Activated CD8-positive, alpha-beta memory T cell treated with anti-CD3 and anti-CD28 coated beads, Interleukin-2, amount 50 U/mL, for 24 hours (primary cell): Measurements from ENCODE around the gene TMEM209.
A peak's percentile ranks its signal among the peaks of the same experiment; 100 is the strongest.
"Not testable (repeated sequence)": the region's sequence is repeated elsewhere in the genome, so short reads cannot be mapped to it uniquely, and the experiment has no call there.

Source experiments
- DNase-seq: peaks from one replicate; pipeline ENCODE4 v3.0.0-alpha.2; 2020; ENCODE audit errors: extremely low read depth

The TMEM209 gene

GRCh38 chr7:130205084-130205947 is at the start of gene TMEM209:
TSS of gene TMEM209 (minus strand) at chr7:130205406. CDS start at chr7:130205375, 31 bp downstream.
- peak; percentile 88 for DNase-seq

- no peak for DNase-seq
Observed at GRCh38 chr7:130254555-130254954, 49.3 kb upstream of the TMEM209 start.

- DNase-seq, result not testable (repeated sequence)
Observed at GRCh38 chr7:130249626-130250025, 44.4 kb upstream of the TMEM209 start.

- not testable (repeated sequence) for DNase-seq
Observed at GRCh38 chr7:130248842-130249241, 43.6 kb upstream of the TMEM209 start.

DNA sequence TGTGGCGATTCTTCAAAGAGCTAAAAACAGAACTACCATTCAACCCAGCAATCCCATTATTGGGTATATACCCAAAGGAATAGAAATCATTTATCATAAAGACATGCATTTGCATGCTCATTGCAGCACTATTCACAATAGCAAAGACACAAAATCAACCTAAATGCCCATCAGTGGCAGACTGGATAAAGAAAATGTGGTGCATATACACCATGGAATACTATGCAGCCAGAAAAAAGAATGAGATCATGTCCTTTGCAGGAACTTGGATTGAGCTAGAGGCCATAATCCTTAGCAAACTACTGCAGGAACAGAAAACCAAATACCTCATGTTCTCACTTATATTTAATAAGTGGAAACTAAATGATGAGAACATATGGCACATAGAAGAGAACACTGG is 41.3 kb upstream of the TMEM209 start:
- DNase-seq, result not testable (repeated sequence)

DNA sequence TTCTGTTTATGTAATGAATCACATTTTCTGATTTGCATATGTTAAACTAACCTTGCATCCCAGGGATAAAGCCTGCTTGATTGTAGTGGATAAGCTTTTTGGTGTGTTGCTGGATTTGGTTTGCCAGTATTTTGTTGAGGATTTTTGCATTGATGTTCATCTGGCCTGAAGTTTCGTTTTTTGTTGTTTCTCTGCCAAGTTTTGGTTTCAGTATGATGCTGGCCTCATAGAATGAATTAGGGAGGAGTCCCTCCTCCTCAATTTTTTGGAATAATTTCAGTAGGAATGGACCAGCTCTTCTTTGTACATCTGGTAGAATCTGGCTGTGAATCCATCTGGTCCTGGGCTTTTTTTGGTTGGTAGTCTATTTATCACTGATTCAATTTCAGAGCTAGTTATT is 38.3 kb upstream of the TMEM209 start:
- DNase-seq, result not testable (repeated sequence)

GRCh38 chr7:130242198-130243014 is 37.2 kb upstream of the TMEM209 start:
- DNase-seq, result peak; percentile 4

- DNase-seq, result no peak
Observed at GRCh38 chr7:130240240-130240639, 35.0 kb upstream of the TMEM209 start.

- not testable (repeated sequence) for DNase-seq
Observed at GRCh38 chr7:130236361-130236760, 31.2 kb upstream of the TMEM209 start.

DNA sequence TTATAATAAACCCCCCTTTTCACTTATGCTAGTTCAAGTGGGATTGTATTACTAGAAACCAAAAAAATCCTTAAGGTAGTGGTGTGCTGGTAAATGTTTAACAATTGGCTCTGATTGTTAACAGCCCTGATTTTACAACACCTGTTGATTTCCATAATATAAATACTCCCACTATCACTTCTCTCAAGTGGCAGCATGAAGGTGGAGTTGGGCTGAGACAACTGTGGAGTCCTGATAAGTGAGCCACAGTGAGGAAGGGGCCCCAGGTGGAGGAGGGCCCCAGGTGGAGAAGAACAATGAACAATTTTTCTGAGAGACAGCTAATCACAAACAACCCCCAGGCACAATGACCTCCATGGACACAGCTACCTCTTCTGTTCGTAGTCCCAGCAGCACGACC is 28.9 kb upstream of the TMEM209 start:
- no peak for DNase-seq

- no peak for DNase-seq
Observed at GRCh38 chr7:130232209-130232608, 27.0 kb upstream of the TMEM209 start.

DNA sequence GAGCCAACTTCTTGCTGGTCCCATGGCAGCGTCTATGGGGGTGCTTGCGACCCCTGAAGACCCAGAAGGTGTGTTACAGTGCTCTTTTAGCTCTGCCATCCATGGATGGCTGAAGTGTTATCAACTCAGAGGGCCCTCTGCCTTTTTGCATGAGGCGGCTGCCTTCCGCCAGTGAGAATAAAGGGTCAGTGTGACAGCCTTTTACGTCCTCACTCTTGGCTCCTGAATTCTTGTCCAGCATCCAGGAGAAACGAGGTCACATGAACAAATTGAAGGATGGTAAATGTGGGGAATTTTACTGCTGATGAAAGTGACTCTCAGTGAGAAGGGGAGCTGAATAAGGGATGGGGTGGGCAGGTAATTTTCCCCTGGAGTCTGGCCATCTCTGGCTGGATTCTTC is 26.6 kb upstream of the TMEM209 start:
- DNase-seq, result no peak

DNA sequence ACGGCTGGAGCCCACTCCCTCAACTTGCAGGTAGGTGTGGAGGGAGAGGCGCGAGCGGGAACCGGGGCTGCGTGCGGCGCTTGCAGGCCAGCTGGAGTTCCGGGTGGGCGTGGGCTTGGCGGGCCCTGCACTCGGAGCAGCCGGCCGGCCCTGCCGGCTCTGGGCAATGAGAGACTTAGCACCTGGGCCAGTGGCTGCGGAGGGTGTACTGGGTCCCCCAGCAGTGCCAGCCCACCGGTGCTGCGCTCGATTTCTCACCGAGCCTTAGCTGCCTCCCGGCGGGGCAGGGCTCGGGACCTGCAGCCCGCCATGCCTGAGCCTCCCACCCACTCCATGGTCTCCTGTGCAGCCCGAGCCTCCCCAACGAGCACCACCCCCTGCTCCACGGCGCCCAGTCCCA is 24.8 kb upstream of the TMEM209 start:
- not testable (repeated sequence) for DNase-seq

GRCh38 chr7:130228840-130229502 is 23.8 kb upstream of the TMEM209 start:
- no peak for DNase-seq

GRCh38 chr7:130227883-130228575 is 22.8 kb upstream of the TMEM209 start:
- no peak for DNase-seq

DNA sequence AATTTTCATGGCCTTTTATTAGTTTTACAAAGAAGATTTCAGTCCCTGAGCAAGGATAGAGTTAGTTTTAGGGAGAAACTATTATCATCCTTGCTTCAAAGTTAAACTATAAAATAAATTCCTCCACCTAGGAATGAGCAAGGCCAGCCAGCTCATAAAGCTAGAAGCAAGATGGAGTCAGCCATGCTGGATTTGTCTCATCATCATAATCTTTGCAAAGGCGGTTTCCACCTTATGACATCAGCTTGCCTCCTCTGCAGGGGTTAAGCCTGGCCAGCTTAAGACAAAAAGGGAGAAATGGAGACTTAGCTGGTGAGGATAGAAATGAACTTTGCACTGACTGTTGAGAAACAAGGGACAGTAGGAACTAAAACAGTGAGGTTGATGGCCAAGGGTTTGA is 21.1 kb upstream of the TMEM209 start:
- no peak for DNase-seq

DNA sequence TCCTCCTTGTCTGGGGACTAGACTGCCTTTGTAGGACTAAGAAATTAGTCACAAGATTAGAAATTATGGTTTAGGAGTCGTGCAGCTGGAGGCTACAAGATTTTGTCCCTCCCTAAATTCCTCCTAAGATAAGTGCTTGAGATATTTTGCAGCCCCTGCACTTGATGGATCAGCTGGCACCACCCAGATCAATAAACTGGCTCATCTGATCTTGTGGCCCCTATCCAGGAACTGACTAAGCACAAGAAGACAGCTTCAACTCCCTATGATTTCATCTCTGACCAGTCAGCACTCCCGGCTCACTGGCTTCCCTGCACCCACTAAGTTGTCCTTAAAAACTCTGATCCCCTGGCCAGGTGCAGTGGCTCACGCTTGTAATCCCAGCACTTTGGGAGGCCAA is 19.7 kb upstream of the TMEM209 start:
- not testable (repeated sequence) for DNase-seq

- no peak for DNase-seq
Observed at GRCh38 chr7:130224210-130224609, 19.0 kb upstream of the TMEM209 start.

DNA sequence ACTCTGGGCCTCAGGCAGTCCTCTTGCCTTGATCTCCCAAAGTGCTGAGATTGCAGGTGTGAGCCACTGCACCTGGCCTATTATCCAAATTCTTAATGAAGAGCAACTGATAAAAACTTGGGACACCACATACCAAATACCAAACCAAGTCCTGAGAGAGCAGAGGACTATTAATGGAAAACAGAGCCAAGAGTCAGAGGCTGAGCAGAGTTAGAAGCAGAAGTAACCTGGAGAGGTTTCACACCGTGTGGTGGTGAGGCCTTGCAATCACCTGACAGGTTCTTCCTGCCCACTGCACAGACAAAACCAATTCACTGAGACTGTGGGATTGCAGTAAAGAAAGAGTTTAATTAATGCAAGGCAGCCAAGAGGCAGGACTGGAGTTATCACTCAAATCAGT is 18.4 kb upstream of the TMEM209 start:
- no peak for DNase-seq

DNA sequence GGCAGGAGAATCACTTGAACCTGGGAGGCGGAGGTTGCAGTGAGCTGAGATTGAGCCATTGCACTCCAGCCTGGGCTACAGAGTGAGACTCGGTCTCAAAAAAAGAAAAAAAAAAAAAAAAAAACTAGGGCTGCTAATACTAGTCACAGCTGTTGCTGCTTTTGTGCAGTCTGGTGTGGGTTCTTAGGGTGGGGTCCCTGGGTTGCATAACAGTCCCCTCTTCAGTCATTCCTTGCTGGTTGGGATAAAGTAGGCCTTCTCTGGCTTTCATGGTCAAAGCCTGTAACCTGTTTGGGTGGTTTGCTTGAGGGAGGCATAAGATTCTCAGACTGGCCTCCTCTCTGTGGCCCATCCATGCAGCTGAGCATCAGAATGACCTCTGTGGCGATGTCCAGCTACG is 16.5 kb upstream of the TMEM209 start:
- no peak for DNase-seq

DNA sequence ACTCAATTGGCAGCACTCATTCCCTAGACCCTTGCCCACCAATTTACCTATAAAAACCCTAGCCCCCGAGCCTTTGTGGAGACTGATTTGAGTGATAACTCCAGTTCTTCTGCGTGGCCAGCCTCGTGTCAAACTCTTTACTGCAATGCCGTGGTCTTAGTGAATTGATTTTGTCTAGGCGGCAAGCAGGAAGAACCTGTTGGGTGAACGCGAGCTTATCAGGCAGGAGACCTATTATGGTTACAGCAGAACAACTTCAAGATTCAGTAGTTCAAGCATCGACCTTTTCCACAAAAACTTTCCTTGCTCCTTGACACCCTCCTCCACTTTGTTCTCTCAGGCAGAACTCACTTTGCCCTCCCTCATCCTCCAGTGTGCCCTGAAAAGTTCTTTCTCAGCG is 14.7 kb upstream of the TMEM209 start:
- no peak for DNase-seq
